ENCODE data around the gene IKZF2. TPM values are rescaled to one million over a fixed set of nuclear protein-coding genes. Genes with fewer than 3 reads are reported as not detected.

Gene IKZF2
- total RNA-seq, 1 experiment from 2014 or later = 3.0 TPM

GRCh38 chr2:213080969-213081617, 70.3 kb downstream of the IKZF2 start:
- Mint-ChIP-seq H3K4me3 (no peak overlapping the region), H3K36me3 (ENCODE audit: insufficient read depth in 1 of 3, low read depth in 3 of 3) (no peaks in the 10 kb centered on the region), H3K9me3 (no peaks in the 10 kb centered on the region), H3K4me1 (peaks cover 8 to 10% of the 10 kb centered on the region in 2 experiments), H3K27ac (peak overlapping the region in 1 of 3 experiments; percentile 6; a peak in 1 of 7 replicates), H3K27me3 (ENCODE audit: low read depth) (no peaks in the 10 kb centered on the region)
- Histone ChIP-seq H2BK12ac (ENCODE audit: insufficient read length, low read depth, low read length) (no peak overlapping the region), H3K4ac (ENCODE audit: low read depth, low read length) (no peak overlapping the region), H4K5ac (ENCODE audit: insufficient read length, low read depth, low read length) (no peak overlapping the region), H4K8ac (replicated peaks; ENCODE audit: insufficient read length, low read depth, low read length) (no peak overlapping the region), H3K18ac (ENCODE audit: insufficient read length, low read depth, low read length) (no peak overlapping the region), H2BK15ac (ENCODE audit: low read depth, low read length) (no peak overlapping the region), H3K9me3 (ENCODE audit: control insufficient read depth, low read depth, low read length) (no peaks in the 10 kb centered on the region), H3K56ac (ENCODE audit: insufficient read length, low read depth, low read length) (no peak overlapping the region), H3K9ac (ENCODE audit: extremely low read depth, insufficient read length, low read length) (no peak overlapping the region), H3K27ac (ENCODE audit: insufficient read length, low read depth, low read length) (no peak overlapping the region), H3K79me1 (ENCODE audit: insufficient read depth, low read depth, low read length, poor library complexity, severe bottlenecking) (no peaks in the 10 kb centered on the region), H2BK120ac (ENCODE audit: low read depth, low read length, poor library complexity, severe bottlenecking) (no peak overlapping the region), H3K4me1 (ENCODE audit: insufficient read depth, low read length) (no peaks in the 10 kb centered on the region; the same call in 1 of the 2 replicates), H3K14ac (ENCODE audit: insufficient read depth, low read length) (no peak overlapping the region), H3K23ac (ENCODE audit: insufficient read length, low read depth, low read length) (no peak overlapping the region), H3K4me2 (ENCODE audit: insufficient read depth, insufficient read length, low read length) (no peak overlapping the region), H2AFZ (ENCODE audit: low read length) (no peak overlapping the region), H2BK20ac (ENCODE audit: low read depth, low read length, poor library complexity, severe bottlenecking) (no peak overlapping the region), H3K23me2 (ENCODE audit: insufficient read length, low read depth, low read length, poor library complexity, severe bottlenecking) (no peaks in the 10 kb centered on the region), H3K79me2 (ENCODE audit: insufficient read depth, low read length) (no peaks in the 10 kb centered on the region), H2BK5ac (ENCODE audit: insufficient read length, low read length) (no peak overlapping the region), H2AK5ac (ENCODE audit: insufficient read length, low read length) (no peak overlapping the region), H4K91ac (ENCODE audit: insufficient read length, low read depth, low read length) (no peak overlapping the region), H4K20me1 (ENCODE audit: control insufficient read depth, insufficient read depth, insufficient read length) (no peaks in the 10 kb centered on the region), H3K27me3 (ENCODE audit: insufficient read depth, low read length) (no peaks in the 10 kb centered on the region), H3T11ph (ENCODE audit: low read length) (no peak overlapping the region)
- DNase-seq = no peak
- TF ChIP-seq CTCF (conservative IDR thresholded peaks at IDR 0.05) = no peak
